BLaER1 (cell line): ENCODE data around the gene SLC1A7.

ENCODE experiments used
- H3K27ac ChIP-seq: shearing (Covaris generic); formaldehyde crosslinking; 2 replicates; pipeline ENCODE4 v1.8.1; 2022
- H3K27me3 ChIP-seq: shearing (Covaris generic); formaldehyde crosslinking; 2 replicates; pipeline ENCODE4 v1.8.1; 2022
- H3K36me3 ChIP-seq: shearing (Covaris generic); formaldehyde crosslinking; 2 replicates; pipeline ENCODE4 v1.8.1; 2022
- H3K4me1 ChIP-seq: shearing (Covaris generic); formaldehyde crosslinking; 2 replicates; pipeline ENCODE4 v1.8.1; 2022
- H3K4me2 ChIP-seq: shearing (Covaris generic); formaldehyde crosslinking; 2 replicates; pipeline ENCODE4 v1.8.1; 2022
- H3K4me3 ChIP-seq: shearing (Covaris generic); formaldehyde crosslinking; 2 replicates; pipeline ENCODE4 v1.8.1; 2022
- H3K9ac ChIP-seq: shearing (Covaris generic); formaldehyde crosslinking; 2 replicates; pipeline ENCODE4 v1.8.1; 2022
- H3K9me3 ChIP-seq: shearing (Covaris generic); formaldehyde crosslinking; 2 replicates; pipeline ENCODE4 v1.8.1; 2022
- H4K20me1 ChIP-seq: shearing (Covaris generic); formaldehyde crosslinking; 2 replicates; pipeline ENCODE4 v1.8.1; 2022
- Cebpa-rat ChIP-seq: shearing (Covaris generic); IDR thresholded peaks from 2 replicates; pipeline ENCODE4 v1.8.1; 2022

The SLC1A7 gene

GRCh38 chr1:53087332-53088285 is 54.8 kb downstream of the SLC1A7 start:
- no peak overlapping the region for H3K27ac ChIP-seq
- no peaks in the 10 kb centered on the region for H3K27me3 ChIP-seq
- H4K20me1 ChIP-seq, result no peaks in the 10 kb centered on the region
- no peak overlapping the region for H3K9ac ChIP-seq
- no peak for TF ChIP-seq Cebpa-rat
- H3K36me3 ChIP-seq, result no peaks in the 10 kb centered on the region
- no peaks in the 10 kb centered on the region for H3K9me3 ChIP-seq
- H3K4me1 ChIP-seq, result peaks cover 12% of the 10 kb centered on the region
- no peak overlapping the region for H3K4me2 ChIP-seq
- no peak overlapping the region for H3K4me3 ChIP-seq

DNA sequence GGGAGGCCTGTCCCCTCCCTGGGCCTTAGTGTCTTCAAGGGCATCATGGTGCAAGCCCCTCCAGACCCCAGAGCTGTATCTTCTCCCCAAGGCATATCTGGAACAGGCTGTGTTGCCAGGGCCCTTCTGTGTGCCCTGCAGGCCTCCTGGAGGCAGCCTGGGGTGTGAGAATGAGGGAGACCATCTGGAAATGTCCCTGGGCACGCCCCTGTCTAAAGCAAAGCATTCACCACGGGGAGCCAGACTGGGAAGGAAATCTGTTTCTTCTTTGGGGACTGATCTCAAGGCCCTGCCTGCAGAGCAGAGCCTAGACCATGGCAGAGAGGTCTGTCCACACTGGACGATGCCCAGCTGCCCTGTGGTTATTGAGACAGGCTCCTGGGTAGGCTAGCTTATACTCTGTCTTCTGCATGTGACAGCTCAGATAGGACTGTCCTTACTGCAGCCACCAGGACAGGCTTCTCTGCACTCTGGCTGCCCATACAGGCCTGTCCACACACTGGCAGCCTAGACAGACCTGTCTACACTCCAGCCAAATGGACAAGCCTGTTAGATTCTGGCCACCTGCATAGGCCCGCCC is 55.9 kb downstream of the SLC1A7 start:
- Histone ChIP-seq H3K4me2 (no peak overlapping the region), H3K9ac (no peak overlapping the region), H3K27ac (no peak overlapping the region), H3K9me3 (no peaks in the 10 kb centered on the region), H3K27me3 (no peaks in the 10 kb centered on the region), H3K36me3 (no peaks in the 10 kb centered on the region), H3K4me1 (peaks cover 13% of the 10 kb centered on the region), H3K4me3 (no peak overlapping the region), H4K20me1 (no peaks in the 10 kb centered on the region)
- TF ChIP-seq Cebpa-rat, result no peak

- no peaks in the 10 kb centered on the region for H3K27me3 ChIP-seq
- no peak overlapping the region for H3K4me3 ChIP-seq
- H3K36me3 ChIP-seq, result no peaks in the 10 kb centered on the region
- H3K9ac ChIP-seq, result no peak overlapping the region
- no peak overlapping the region for H3K4me2 ChIP-seq
- peaks cover 13% of the 10 kb centered on the region for H3K4me1 ChIP-seq
- H3K9me3 ChIP-seq, result no peaks in the 10 kb centered on the region
- H4K20me1 ChIP-seq, result no peaks in the 10 kb centered on the region
- TF ChIP-seq Cebpa-rat, result no peak
- no peak overlapping the region for H3K27ac ChIP-seq
Observed at GRCh38 chr1:53085405-53085804, 57.0 kb downstream of the SLC1A7 start.

GRCh38 chr1:53084589-53084971 is 57.9 kb downstream of the SLC1A7 start:
- H3K4me1 ChIP-seq, result peaks cover 13% of the 10 kb centered on the region
- H3K9me3 ChIP-seq, result no peaks in the 10 kb centered on the region
- H3K36me3 ChIP-seq, result no peaks in the 10 kb centered on the region
- H3K4me3 ChIP-seq, result no peak overlapping the region
- H3K9ac ChIP-seq, result no peak overlapping the region
- TF ChIP-seq Cebpa-rat, result no peak
- no peak overlapping the region for H3K4me2 ChIP-seq
- H3K27ac ChIP-seq, result no peak overlapping the region
- no peaks in the 10 kb centered on the region for H3K27me3 ChIP-seq
- no peaks in the 10 kb centered on the region for H4K20me1 ChIP-seq

GRCh38 chr1:53083636-53084588 is 58.5 kb downstream of the SLC1A7 start:
- H3K9me3 ChIP-seq, result no peaks in the 10 kb centered on the region
- H3K9ac ChIP-seq, result 0 out of 2 replicates have a peak overlapping the region, but pooled peaks have one; percentile 24
- peak overlapping the region; percentile 55 for H3K4me2 ChIP-seq
- no peak overlapping the region for H3K4me3 ChIP-seq
- H3K27ac ChIP-seq, result peak overlapping the region; percentile 46; the same call in 1 of the 2 replicates
- TF ChIP-seq Cebpa-rat, result no peak
- peaks cover 13% of the 10 kb centered on the region for H3K4me1 ChIP-seq
- no peaks in the 10 kb centered on the region for H3K27me3 ChIP-seq
- H3K36me3 ChIP-seq, result no peaks in the 10 kb centered on the region
- H4K20me1 ChIP-seq, result no peaks in the 10 kb centered on the region

DNA sequence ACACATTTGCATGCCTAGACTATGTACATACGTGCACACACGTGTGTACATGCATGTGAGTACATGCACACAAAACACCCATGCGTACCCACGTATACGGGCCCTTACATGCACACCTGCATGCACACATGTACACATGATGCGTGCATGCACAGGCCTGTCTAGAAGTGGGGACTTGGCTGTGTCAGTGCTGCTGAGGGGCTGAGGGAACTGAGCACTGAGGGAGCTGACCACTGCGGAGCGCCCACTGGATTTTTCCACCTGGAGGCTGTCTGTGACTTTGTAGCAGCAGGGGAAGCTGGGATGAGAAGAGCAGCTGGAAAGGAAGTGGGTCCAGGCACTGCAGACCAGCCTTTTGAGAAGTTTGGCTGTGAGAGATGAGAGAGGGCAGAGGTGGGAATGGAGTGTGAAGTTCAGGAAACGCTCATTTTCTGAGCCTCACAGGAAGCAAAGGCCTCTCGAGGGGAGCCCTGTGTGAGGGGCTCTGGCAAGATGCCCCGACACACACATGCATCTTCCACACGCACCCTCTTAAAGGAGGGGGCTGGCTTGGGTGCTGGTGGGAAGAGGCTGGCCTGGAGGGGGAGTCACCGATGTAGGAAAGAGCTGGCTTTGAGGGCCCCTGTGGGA is 59.5 kb downstream of the SLC1A7 start:
- Histone ChIP-seq H3K4me2 (peak overlapping the region; percentile 55), H3K4me3 (no peak overlapping the region), H3K27me3 (no peaks in the 10 kb centered on the region), H3K4me1 (peaks cover 13% of the 10 kb centered on the region), H3K27ac (peak overlapping the region; percentile 46; the same call in 1 of the 2 replicates), H3K9ac (0 out of 2 replicates have a peak overlapping the region, but pooled peaks have one; percentile 24), H4K20me1 (no peaks in the 10 kb centered on the region), H3K9me3 (no peaks in the 10 kb centered on the region), H3K36me3 (no peaks in the 10 kb centered on the region)
- TF ChIP-seq Cebpa-rat, result no peak

DNA sequence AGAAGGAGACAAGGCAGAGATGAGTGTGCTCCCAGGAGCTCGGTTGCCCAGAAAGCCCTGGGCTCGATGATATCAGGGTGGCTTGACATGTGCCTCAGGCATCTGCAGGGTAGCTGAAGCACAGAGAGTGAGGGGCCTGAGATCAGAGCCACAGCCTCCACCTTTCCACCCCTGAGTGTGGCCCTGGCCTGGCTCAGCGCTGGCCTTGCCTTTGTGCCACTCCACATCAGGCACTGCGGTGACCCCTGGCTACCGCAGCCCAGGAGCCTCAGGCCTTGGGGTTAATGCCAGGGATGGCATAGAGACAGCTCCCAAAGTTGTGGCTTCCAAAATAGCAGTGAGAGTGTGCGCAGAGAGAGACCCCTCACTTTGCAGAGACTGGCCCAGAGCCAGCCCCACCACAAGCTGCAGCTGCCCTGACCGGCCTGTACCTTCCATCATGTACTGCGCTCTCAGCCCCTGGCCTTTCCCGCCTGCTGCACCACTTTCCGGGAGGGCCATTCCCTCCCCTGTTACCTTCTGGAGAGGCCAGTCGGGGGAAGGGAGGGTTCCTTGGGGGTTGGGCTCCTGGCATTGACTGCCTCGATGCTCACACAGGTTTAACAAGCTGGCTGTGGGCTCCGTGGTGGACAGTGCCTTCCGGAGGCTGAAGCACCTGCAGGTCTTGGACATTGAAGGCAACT is 60.9 kb downstream of the SLC1A7 start:
- H3K27ac ChIP-seq, result no peak overlapping the region
- no peak for TF ChIP-seq Cebpa-rat
- H3K36me3 ChIP-seq, result no peaks in the 10 kb centered on the region
- H3K9me3 ChIP-seq, result no peaks in the 10 kb centered on the region
- no peaks in the 10 kb centered on the region for H3K27me3 ChIP-seq
- peaks cover 13% of the 10 kb centered on the region for H3K4me1 ChIP-seq
- no peak overlapping the region for H3K9ac ChIP-seq
- H3K4me2 ChIP-seq, result no peak overlapping the region
- H3K4me3 ChIP-seq, result no peak overlapping the region
- H4K20me1 ChIP-seq, result no peaks in the 10 kb centered on the region

GRCh38 chr1:53080769-53081168 is 61.7 kb downstream of the SLC1A7 start:
- Histone ChIP-seq H3K9ac (no peak overlapping the region), H3K27ac (no peak overlapping the region), H3K9me3 (no peaks in the 10 kb centered on the region), H3K4me1 (peaks cover 13% of the 10 kb centered on the region), H3K4me3 (no peak overlapping the region), H3K36me3 (no peaks in the 10 kb centered on the region), H3K4me2 (no peak overlapping the region), H3K27me3 (no peaks in the 10 kb centered on the region), H4K20me1 (no peaks in the 10 kb centered on the region)
- no peak for TF ChIP-seq Cebpa-rat

DNA sequence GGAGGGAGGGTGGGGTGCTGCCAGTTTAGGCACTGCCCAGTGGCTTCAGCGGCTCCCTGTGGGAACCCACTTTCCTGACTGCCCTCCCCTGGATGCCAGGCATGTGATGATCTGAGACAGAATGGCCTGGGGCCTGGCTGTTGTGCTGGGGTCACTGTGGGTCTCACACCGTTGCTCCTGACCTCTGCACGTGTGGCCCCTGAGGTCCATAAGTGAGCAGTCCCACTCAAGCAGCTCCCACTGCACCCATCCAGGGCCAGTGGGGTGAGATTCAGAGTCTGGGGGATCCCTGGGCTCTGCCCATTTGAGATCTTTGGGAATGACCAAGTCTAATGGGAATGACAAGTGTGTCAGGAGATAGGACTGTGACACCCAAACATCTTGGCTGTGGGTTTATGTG is 62.4 kb downstream of the SLC1A7 start:
- H3K36me3 ChIP-seq, result no peaks in the 10 kb centered on the region
- no peaks in the 10 kb centered on the region for H3K27me3 ChIP-seq
- H3K27ac ChIP-seq, result no peak overlapping the region
- no peak overlapping the region for H3K9ac ChIP-seq
- no peak overlapping the region for H3K4me2 ChIP-seq
- H4K20me1 ChIP-seq, result no peaks in the 10 kb centered on the region
- H3K9me3 ChIP-seq, result no peaks in the 10 kb centered on the region
- TF ChIP-seq Cebpa-rat, result no peak
- H3K4me3 ChIP-seq, result no peak overlapping the region
- H3K4me1 ChIP-seq, result peaks cover 13% of the 10 kb centered on the region
